DND-41 (cell line): ENCODE results near the gene NARS2.

ENCODE experiments used
- ATAC-seq: fragments of 200-7000 bp; cut with Tn5 transposase; 3 replicates; pipeline ENCODE4 v1.9.1; 2021; ENCODE audit warnings: low read depth; ENCODE audit not compliant: insufficient read depth
- DNase-seq: peaks from one replicate; pipeline ENCODE4 v3.0.0-alpha.2; 2020
- H2AFZ ChIP-seq: 2 replicates; pipeline ENCODE4 v1.6.0; 2012; ENCODE audit warnings: low read depth, low read length
- H3K27ac ChIP-seq: 2 replicates; pipeline ENCODE4 v1.5.1; 2012; ENCODE audit warnings: low read length, inconsistent platforms
- H3K27me3 ChIP-seq: fragments of 200-600 bp; sonication (generic); 2 replicates; pipeline ENCODE4 v1.6.0; 2012; ENCODE audit warnings: low read length, mild to moderate bottlenecking, inconsistent platforms; ENCODE audit not compliant: insufficient read depth, poor library complexity
- H3K36me3 ChIP-seq: 2 replicates; pipeline ENCODE4 v1.5.1; 2012; ENCODE audit warnings: low read length, inconsistent platforms; ENCODE audit not compliant: insufficient read depth
- H3K4me1 ChIP-seq: 2 replicates; pipeline ENCODE4 v1.5.1; 2012; ENCODE audit warnings: mild to moderate bottlenecking, low read length; ENCODE audit not compliant: insufficient read depth
- H3K4me2 ChIP-seq: 2 replicates; pipeline ENCODE4 v1.6.0; 2012; ENCODE audit warnings: mild to moderate bottlenecking, moderate library complexity, low read length, inconsistent platforms; ENCODE audit not compliant: insufficient read depth
- H3K4me3 ChIP-seq, 2 experiments: fragments of 200-600 bp in 1 of 2; shearing (Covaris generic) in 1 of 2; 2 replicates each; pipeline ENCODE4 v1.5.1; 2012 to 2016; ENCODE audit warnings: inconsistent platforms in 2 of 2, low read length in 2 of 2, mild to moderate bottlenecking in 2 of 2, low read depth in 1 of 2, moderate library complexity in 1 of 2
- H3K79me2 ChIP-seq: 2 replicates; pipeline ENCODE4 v1.6.0; 2012; ENCODE audit warnings: low read length, inconsistent platforms; ENCODE audit not compliant: insufficient read depth
- H3K9ac ChIP-seq: 2 replicates; pipeline ENCODE4 v1.6.0; 2012; ENCODE audit warnings: low read depth, mild to moderate bottlenecking, inconsistent platforms, low read length, moderate library complexity
- H3K9me3 ChIP-seq: 2 replicates; pipeline ENCODE4 v1.5.1; 2012; ENCODE audit warnings: low read length, moderate library complexity, mild to moderate bottlenecking, inconsistent platforms; ENCODE audit not compliant: insufficient read depth, severe bottlenecking
- H4K20me1 ChIP-seq: 2 replicates; pipeline ENCODE4 v1.6.0; 2012; ENCODE audit warnings: low read length; ENCODE audit not compliant: insufficient read depth
- CTCF ChIP-seq: IDR thresholded peaks from 2 replicates; pipeline ENCODE4 v1.5.1; 2012; ENCODE audit warnings: borderline replicate concordance, low read length, moderate library complexity, mild to moderate bottlenecking; ENCODE audit not compliant: poor library complexity, severe bottlenecking; ENCODE audit errors: extremely low read depth
- EZH2 ChIP-seq: IDR thresholded peaks from 3 replicates; pipeline ENCODE4 v1.6.1; 2012; ENCODE audit warnings: borderline replicate concordance, low read depth, mild to moderate bottlenecking, moderate library complexity, low read length, inconsistent platforms; ENCODE audit not compliant: severe bottlenecking

Gene NARS2

GRCh38 chr11:78574386-78575381 lies at the start of gene NARS2:
Gene NARS2, minus strand, starts transcription at chr11:78574864. Its CDS starts 376 bp downstream, at chr11:78574488.
- peak within 1 kb of the TSS; percentile 89 for H2AFZ ChIP-seq
- H3K27ac ChIP-seq: peak within 1 kb of the TSS; percentile 75
- H4K20me1 ChIP-seq: peaks cover 4% of the 10 kb centered on the region; the same call in 1 of the 2 replicates
- H3K9me3 ChIP-seq: no peaks in the 10 kb centered on the region
- H3K27me3 ChIP-seq: no peaks in the 10 kb centered on the region
- DNase-seq (peak; percentile 97), ATAC-seq (peak; percentile 90)
- H3K4me2 ChIP-seq: peak within 1 kb of the TSS; percentile 66
- peaks cover 43% of the 10 kb centered on the region for H3K79me2 ChIP-seq
- peaks cover 26% of the 10 kb centered on the region for H3K36me3 ChIP-seq
- peaks cover 40% of the 10 kb centered on the region for H3K4me1 ChIP-seq
- H3K9ac ChIP-seq: peak within 1 kb of the TSS; percentile 71
- TF ChIP-seq EZH2 (no peak), CTCF (no peak)
- peak within 1 kb of the TSS; percentile 58 to 83 for H3K4me3 ChIP-seq

- H3K9me3 ChIP-seq: no peaks in the 10 kb centered on the region
- H3K79me2 ChIP-seq: no peaks in the 10 kb centered on the region
- ATAC-seq: no peak
- no peaks in the 10 kb centered on the region for H4K20me1 ChIP-seq
- H3K9ac ChIP-seq: no peak overlapping the region
- no peak overlapping the region for H3K27ac ChIP-seq
- H3K36me3 ChIP-seq: no peaks in the 10 kb centered on the region
- no peak for TF ChIP-seq CTCF
- no peak for TF ChIP-seq EZH2
- no peak overlapping the region for H3K4me2 ChIP-seq
- DNase-seq: no peak
- no peaks in the 10 kb centered on the region for H3K4me1 ChIP-seq
- H3K4me3 ChIP-seq: no peak overlapping the region
- H3K27me3 ChIP-seq: no peaks in the 10 kb centered on the region
- no peak overlapping the region for H2AFZ ChIP-seq
These were observed 48.0 kb upstream of the NARS2 start for GRCh38 chr11:78622666-78623065.

GRCh38 chr11:78620159-78620558 lies 45.5 kb upstream of the NARS2 start:
- no peaks in the 10 kb centered on the region for H3K9me3 ChIP-seq
- ATAC-seq: no peak
- no peaks in the 10 kb centered on the region for H3K36me3 ChIP-seq

More at GRCh38 chr11:78620159-78620558, 45.5 kb upstream of the NARS2 start:
- Histone ChIP-seq H3K9ac (no peak overlapping the region), H3K79me2 (no peaks in the 10 kb centered on the region), H3K4me2 (no peak overlapping the region), H4K20me1 (no peaks in the 10 kb centered on the region), H2AFZ (no peak overlapping the region), H3K4me1 (no peaks in the 10 kb centered on the region), H3K27me3 (no peaks in the 10 kb centered on the region), H3K4me3 (no peak overlapping the region), H3K27ac (no peak overlapping the region)
- TF ChIP-seq CTCF: no peak
- no peak for TF ChIP-seq EZH2
- DNase-seq: no peak
